Tibial nerve (tissue), 4 donors: Measurements from ENCODE around the gene EZH2.

Experiments
- CTCF ChIP-seq, 5 experiments: fragments of 200-600 bp in 3 of 5; fragments of 450-650 bp in 2 of 5; sonication (generic) in 3 of 5; IDR thresholded peaks; one replicate each; pipeline ENCODE4 v1.5.1; 2016 to 2019; ENCODE audit warnings: antibody characterized with exemption in 5 of 5, mild to moderate bottlenecking in 3 of 5, moderate library complexity in 2 of 5
- EP300 ChIP-seq, 2 donors: sonication (generic); formaldehyde crosslinking; IDR thresholded peaks; one replicate each; pipeline ENCODE4 v1.6.1; 2017; ENCODE audit warnings: antibody characterized with exemption in 2 of 2, mild to moderate bottlenecking in 1 of 2
- POLR2A ChIP-seq, 2 donors: fragments of 450-650 bp; IDR thresholded peaks; one replicate each; pipeline ENCODE4 v1.6.1; 2017; ENCODE audit warnings: antibody characterized with exemption in 2 of 2, mild to moderate bottlenecking in 2 of 2, moderate library complexity in 2 of 2

GRCh38 chr7:148868378-148868674, 15.8 kb downstream of the EZH2 start:
- TF ChIP-seq POLR2A (IDR thresholded peaks at IDR 0.05) (no peak), CTCF (IDR thresholded peaks at IDR 0.05) (no peak), EP300 (IDR thresholded peaks at IDR 0.05) (no peak)
